Tongue (tissue), 3 donors: ENCODE results near the gene HRAS. TPM values are rescaled to one million over a fixed set of nuclear protein-coding genes. Genes with fewer than 3 reads are reported as not detected.

Experiments used
- DNase-seq: peaks from one replicate; pipeline ENCODE4 v3.0.0-alpha.2; 2015
- small RNA-seq: library from RNA; depleted of rRNA; stranded (forward); fragments of <200 nt; gene quantifications from one replicate; pipeline ENCODE3, GENCODE V24; 2014; ENCODE audit warnings: low replicate concordance
- total RNA-seq: library from RNA; depleted of rRNA; stranded (reverse); fragments of >200 nt; gene quantifications from one replicate; pipeline ENCODE4 v1.2.3, GENCODE V29; 2014

Gene HRAS
- total RNA-seq, 1 donor from 2014 or later, result 50.7 TPM

DNA sequence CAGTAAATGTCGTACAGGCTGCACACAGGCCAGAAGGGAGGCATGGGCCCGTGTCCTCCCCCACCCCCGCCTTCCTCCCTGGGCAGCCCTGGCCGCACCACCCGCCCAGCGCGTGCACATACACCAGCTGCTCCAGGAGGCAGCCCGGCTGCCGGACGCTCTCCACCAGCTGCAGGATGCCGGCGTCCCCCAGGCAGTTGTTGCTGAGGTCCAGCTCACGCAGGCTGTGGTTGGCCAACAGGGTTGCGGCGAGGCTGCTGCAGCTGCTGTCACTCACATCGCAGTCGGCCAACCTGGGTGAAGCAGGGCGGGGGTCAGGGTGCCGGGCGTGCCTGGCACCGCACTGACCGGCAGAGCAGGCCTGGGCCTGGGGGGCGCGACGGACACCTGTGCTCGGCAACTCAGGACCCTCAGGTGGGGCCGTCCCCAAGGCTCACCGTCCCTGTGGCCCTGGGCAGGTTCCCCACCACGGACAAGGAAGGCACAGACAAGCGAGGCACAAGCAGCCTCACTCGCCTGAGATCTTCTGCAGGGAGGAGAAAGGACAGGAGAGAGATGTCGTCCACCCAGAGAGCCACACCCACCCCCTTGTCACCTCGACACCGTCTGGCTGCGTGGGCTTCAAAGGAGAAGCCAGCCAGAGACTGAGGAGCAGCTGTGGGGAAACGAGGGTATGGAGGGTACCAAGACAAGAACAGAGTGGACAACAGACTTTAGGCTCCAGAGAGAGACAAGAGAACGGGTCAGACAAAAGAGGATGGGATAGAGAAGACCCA lies 40.4 kb downstream of the HRAS start:
- peak; percentile 72 for DNase-seq

DNA sequence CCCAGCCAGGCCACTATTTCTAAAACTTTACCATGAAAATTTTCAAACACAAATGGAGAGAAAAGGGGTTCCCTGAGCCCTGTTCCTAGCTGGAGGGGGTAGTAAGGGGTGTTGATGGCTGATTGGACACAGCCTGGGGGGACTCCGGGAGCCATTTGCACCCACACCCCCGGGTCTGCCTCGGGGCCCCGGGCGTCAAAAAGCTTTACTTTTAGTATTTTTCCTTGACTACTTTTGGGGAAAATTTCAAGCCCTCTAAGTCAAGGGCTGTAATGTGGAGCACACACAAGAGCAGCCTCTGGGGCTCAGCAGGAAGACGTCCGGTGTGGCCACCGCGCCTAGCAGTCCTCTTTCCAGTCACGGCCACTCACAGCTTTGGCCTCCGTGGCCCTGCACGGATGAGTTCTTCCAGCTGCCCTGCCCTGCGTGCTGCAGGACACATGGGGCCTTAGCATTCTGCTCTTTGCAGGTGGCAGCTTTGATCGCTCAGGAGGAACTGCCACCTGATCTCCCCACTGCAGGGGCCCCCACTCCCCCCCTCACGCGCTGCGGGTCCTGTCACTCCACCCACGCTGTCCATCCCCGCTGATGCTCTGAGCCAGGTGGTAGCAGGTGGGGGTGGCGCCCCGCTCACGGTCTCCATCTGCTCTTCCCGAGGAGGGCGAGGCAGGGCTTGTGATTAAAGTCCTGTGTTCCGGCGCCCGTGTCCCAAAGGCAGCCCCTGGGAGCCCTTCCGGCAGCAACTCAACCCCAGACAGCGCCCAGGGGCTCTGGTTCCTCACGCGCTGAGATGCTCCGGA lies 42.7 kb downstream of the HRAS start:
- DNase-seq, result no peak

- no peak for DNase-seq
Observed at GRCh38 chr11:491358-491757, 44.0 kb downstream of the HRAS start.

GRCh38 chr11:490930-491260 lies 44.5 kb downstream of the HRAS start:
- no peak for DNase-seq

- no peak for DNase-seq
Observed at GRCh38 chr11:490186-490929, 45.0 kb downstream of the HRAS start.

- no peak for DNase-seq
Observed at GRCh38 chr11:489610-490185, 45.7 kb downstream of the HRAS start.

- DNase-seq, result no peak
Observed at GRCh38 chr11:488992-489391, 46.4 kb downstream of the HRAS start.

- DNase-seq, result no peak
Observed at GRCh38 chr11:488579-488978, 46.8 kb downstream of the HRAS start.

DNA sequence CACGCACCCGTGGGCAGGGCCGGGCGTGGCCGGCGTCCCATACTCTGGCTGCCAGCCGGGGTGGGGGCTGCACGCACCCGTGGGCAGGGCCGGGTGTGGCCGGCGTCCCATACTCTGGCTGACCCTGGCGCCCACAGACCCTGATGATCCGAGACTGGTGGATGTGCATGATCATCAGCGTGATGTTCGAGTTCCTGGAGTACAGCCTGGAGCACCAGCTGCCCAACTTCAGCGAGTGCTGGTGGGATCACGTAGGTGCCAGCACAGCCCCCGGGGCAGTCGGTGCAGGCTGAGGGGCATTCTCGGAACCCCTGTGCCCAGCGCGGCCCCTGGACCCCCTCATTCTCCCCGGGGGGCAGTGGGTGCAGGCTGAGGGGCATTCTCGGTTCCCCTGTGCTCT lies 47.3 kb downstream of the HRAS start:
- DNase-seq, result no peak

DNA sequence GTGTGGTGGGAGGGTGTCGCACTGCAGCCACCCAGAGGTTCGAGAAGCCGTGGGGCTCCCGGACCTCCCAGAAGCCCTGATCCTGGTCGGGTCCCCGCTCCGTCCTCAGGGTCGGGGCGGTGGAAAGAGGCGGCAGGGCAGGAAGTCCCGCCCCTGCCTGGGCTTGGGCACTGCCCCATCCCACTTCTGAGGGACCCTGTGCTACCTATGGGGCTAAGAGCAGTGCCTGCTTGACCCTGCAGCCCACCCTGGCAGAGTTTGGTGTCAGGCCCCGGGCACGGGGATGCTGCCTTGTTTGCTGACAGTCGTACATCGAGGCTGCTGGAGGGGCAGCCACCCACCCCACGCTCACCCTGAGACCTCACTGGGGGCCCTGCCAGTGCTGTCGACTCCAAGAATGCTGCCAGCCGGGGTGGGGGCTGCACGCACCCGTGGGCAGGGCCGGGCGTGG lies 47.8 kb downstream of the HRAS start:
- no peak for DNase-seq

- DNase-seq, result no peak
Observed at GRCh38 chr11:486189-486588, 49.2 kb downstream of the HRAS start.

GRCh38 chr11:484616-485015 lies 50.8 kb downstream of the HRAS start:
- no peak for DNase-seq

Small RNAs within 50 kb of the gene (small RNA-seq; reads per million reads assigned to genes)
- 4.6 reads per million, percentile 92 among the genes with 10 or more reads in this experiment for gene MIR210

Other genes starting within 250 kb of the HRAS start
- gene PGGHG, start 246.4 kb downstream of the HRAS start, total RNA-seq, result 14.0 TPM
- gene IFITM5, start 236.1 kb downstream of the HRAS start, total RNA-seq, result not detected
- 9.7 TPM for gene IFITM2, start 227.8 kb downstream of the HRAS start, total RNA-seq
- 4.2 TPM for gene IFITM1, start 221.5 kb downstream of the HRAS start, total RNA-seq
- 34.9 TPM for gene IFITM3, start 214.7 kb downstream of the HRAS start, total RNA-seq
- gene B4GALNT4, start 166.1 kb downstream of the HRAS start, total RNA-seq, result 22.9 TPM
- gene PKP3, start 141.4 kb downstream of the HRAS start, total RNA-seq, result 39.2 TPM
- gene SIGIRR, start 120.6 kb downstream of the HRAS start, total RNA-seq, result 10.7 TPM
- 2.1 TPM for gene ANO9, start 93.6 kb downstream of the HRAS start, total RNA-seq
- gene PTDSS2, start 85.3 kb downstream of the HRAS start, total RNA-seq, result 20.1 TPM
- 155 TPM for gene RNH1, start 28.3 kb downstream of the HRAS start, total RNA-seq
- 2.1 TPM for gene LRRC56, start 2.0 kb upstream of the HRAS start, total RNA-seq
- gene LMNTD2, start 25.2 kb upstream of the HRAS start, total RNA-seq, result 0.82 TPM
- gene RASSF7, start 25.4 kb upstream of the HRAS start, total RNA-seq, result 7.3 TPM
- gene PHRF1, start 40.9 kb upstream of the HRAS start, total RNA-seq, result 26.5 TPM
- gene IRF7, start 80.4 kb upstream of the HRAS start, total RNA-seq, result 12.5 TPM
- not detected for gene CDHR5, start 89.4 kb upstream of the HRAS start, total RNA-seq
- gene SCT, start 91.6 kb upstream of the HRAS start, total RNA-seq, result 21.6 TPM
- not detected for gene DRD4, start 101.7 kb upstream of the HRAS start, total RNA-seq
- 18.8 TPM for gene DEAF1, start 159.6 kb upstream of the HRAS start, total RNA-seq
- gene TMEM80, start 160.2 kb upstream of the HRAS start, total RNA-seq, result 10.1 TPM
- 88.3 TPM for gene EPS8L2, start 170.7 kb upstream of the HRAS start, total RNA-seq
- gene TALDO1, start 211.9 kb upstream of the HRAS start, total RNA-seq, result 79.3 TPM
- gene GATD1, start 241.9 kb upstream of the HRAS start, total RNA-seq, result 17.4 TPM